Loucy (cell line): ENCODE measurements around the gene RANBP9.

Experiments used
- H2AFZ ChIP-seq: fragments of 200-600 bp; sonication (generic); 2 replicates; pipeline ENCODE4 v1.6.0; 2016; ENCODE audit warnings: antibody characterized with exemption, mild to moderate bottlenecking, low read length, moderate library complexity
- H3F3A ChIP-seq: fragments of 200-600 bp; 2 replicates; pipeline ENCODE4 v1.6.0; 2016; ENCODE audit warnings: antibody characterized with exemption, low read depth, mild to moderate bottlenecking
- H3K27me3 ChIP-seq: fragments of 200-600 bp; sonication (generic); 2 replicates; pipeline ENCODE4 v1.6.1; 2014; ENCODE audit warnings: low read length, mild to moderate bottlenecking; ENCODE audit not compliant: insufficient read depth, poor library complexity, severe bottlenecking
- H3K36me3 ChIP-seq: fragments of 200-600 bp; sonication (generic); 2 replicates; pipeline ENCODE4 v1.6.1; 2016; ENCODE audit warnings: low read length; ENCODE audit not compliant: insufficient read depth
- H3K4me1 ChIP-seq: fragments of 200-600 bp; sonication (generic); 2 replicates; pipeline ENCODE4 v1.5.1; 2014; ENCODE audit warnings: low read length, mild to moderate bottlenecking; ENCODE audit not compliant: insufficient read depth, poor library complexity, severe bottlenecking
- H3K4me2 ChIP-seq: fragments of 200-600 bp; sonication (generic); 2 replicates; pipeline ENCODE4 v1.6.0; 2014; ENCODE audit warnings: antibody characterized with exemption, low read length, low read depth, mild to moderate bottlenecking; ENCODE audit not compliant: poor library complexity, severe bottlenecking
- H3K4me3 ChIP-seq: fragments of 200-600 bp; sonication (generic); 2 replicates; pipeline ENCODE4 v1.5.1; 2014; ENCODE audit warnings: low read length, mild to moderate bottlenecking, mixed read lengths; ENCODE audit not compliant: poor library complexity, severe bottlenecking
- H3K79me2 ChIP-seq: fragments of 200-600 bp; sonication (generic); 2 replicates; pipeline ENCODE4 v1.6.1; 2014; ENCODE audit warnings: low read length; ENCODE audit not compliant: insufficient read depth
- H3K9ac ChIP-seq: fragments of 200-600 bp; sonication (generic); 2 replicates; pipeline ENCODE4 v1.6.0; 2014; ENCODE audit warnings: mild to moderate bottlenecking, low read depth, low read length, moderate library complexity; ENCODE audit not compliant: poor library complexity, severe bottlenecking
- H3K9me2 ChIP-seq: fragments of 200-600 bp; sonication (generic); replicated peaks from 2 replicates; pipeline ENCODE4 v1.6.1; 2016; ENCODE audit warnings: low read depth, low read length, mixed read lengths
- H3K9me3 ChIP-seq: fragments of 200-600 bp; sonication (generic); 2 replicates; pipeline ENCODE4 v1.6.1; 2014; ENCODE audit warnings: mild to moderate bottlenecking, antibody characterized with exemption, low read length, low read depth; ENCODE audit not compliant: insufficient read depth
- H4K20me1 ChIP-seq: fragments of 200-600 bp; sonication (generic); 2 replicates; pipeline ENCODE4 v1.6.0; 2014; ENCODE audit warnings: antibody characterized with exemption, low read length, mild to moderate bottlenecking; ENCODE audit not compliant: insufficient read depth, poor library complexity, severe bottlenecking
- EZH2phosphoT487 ChIP-seq: fragments of 200-600 bp; IDR thresholded peaks from 2 replicates; pipeline ENCODE4 v1.6.1; 2018; ENCODE audit warnings: antibody characterized with exemption, mild to moderate bottlenecking, moderate library complexity, borderline replicate concordance
- TF ChIP-seq, protein P1 (sequence below): fragments of 200-600 bp; sonication (generic); conservative IDR thresholded peaks from 2 replicates; pipeline ENCODE4 v1.5.1; 2014; ENCODE audit warnings: mild to moderate bottlenecking, antibody characterized with exemption, low read length

The RANBP9 gene

DNA sequence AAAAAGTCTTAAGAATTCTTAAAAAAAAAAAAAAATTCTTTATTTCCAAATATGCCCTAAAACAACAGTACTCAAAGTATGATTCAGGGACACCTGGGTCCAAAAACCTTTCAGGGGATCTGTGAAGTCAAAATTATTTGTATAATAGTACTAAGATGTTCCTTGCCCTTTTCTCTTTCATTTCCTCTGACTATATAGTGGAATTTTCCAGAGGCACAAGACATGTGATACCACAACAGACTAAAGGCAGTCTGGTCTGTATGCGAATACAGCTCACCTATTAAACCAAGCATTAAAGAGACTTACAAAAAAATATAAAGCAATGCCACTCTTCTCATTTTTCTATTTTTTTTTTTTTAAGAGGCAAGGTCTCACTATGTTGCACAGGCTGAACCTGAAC, 81.1 kb downstream of the RANBP9 start:
- no peaks in the 10 kb centered on the region for H3K27me3 ChIP-seq
- H2AFZ ChIP-seq = no peak overlapping the region
- H4K20me1 ChIP-seq = no peaks in the 10 kb centered on the region
- no peaks in the 10 kb centered on the region for H3F3A ChIP-seq
- no peaks in the 10 kb centered on the region for H3K79me2 ChIP-seq
- H3K9me3 ChIP-seq = no peaks in the 10 kb centered on the region
- H3K9ac ChIP-seq = no peak overlapping the region
- TF ChIP-seq, protein P1, sequence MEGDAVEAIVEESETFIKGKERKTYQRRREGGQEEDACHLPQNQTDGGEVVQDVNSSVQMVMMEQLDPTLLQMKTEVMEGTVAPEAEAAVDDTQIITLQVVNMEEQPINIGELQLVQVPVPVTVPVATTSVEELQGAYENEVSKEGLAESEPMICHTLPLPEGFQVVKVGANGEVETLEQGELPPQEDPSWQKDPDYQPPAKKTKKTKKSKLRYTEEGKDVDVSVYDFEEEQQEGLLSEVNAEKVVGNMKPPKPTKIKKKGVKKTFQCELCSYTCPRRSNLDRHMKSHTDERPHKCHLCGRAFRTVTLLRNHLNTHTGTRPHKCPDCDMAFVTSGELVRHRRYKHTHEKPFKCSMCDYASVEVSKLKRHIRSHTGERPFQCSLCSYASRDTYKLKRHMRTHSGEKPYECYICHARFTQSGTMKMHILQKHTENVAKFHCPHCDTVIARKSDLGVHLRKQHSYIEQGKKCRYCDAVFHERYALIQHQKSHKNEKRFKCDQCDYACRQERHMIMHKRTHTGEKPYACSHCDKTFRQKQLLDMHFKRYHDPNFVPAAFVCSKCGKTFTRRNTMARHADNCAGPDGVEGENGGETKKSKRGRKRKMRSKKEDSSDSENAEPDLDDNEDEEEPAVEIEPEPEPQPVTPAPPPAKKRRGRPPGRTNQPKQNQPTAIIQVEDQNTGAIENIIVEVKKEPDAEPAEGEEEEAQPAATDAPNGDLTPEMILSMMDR = no peak
- TF ChIP-seq EZH2phosphoT487 = no peak
- H3K36me3 ChIP-seq = peaks cover 76% of the 10 kb centered on the region
- no peaks in the 10 kb centered on the region for H3K4me1 ChIP-seq
- no peak overlapping the region for H3K4me2 ChIP-seq
- no peak overlapping the region for H3K4me3 ChIP-seq
- H3K9me2 ChIP-seq = no peaks in the 10 kb centered on the region

DNA sequence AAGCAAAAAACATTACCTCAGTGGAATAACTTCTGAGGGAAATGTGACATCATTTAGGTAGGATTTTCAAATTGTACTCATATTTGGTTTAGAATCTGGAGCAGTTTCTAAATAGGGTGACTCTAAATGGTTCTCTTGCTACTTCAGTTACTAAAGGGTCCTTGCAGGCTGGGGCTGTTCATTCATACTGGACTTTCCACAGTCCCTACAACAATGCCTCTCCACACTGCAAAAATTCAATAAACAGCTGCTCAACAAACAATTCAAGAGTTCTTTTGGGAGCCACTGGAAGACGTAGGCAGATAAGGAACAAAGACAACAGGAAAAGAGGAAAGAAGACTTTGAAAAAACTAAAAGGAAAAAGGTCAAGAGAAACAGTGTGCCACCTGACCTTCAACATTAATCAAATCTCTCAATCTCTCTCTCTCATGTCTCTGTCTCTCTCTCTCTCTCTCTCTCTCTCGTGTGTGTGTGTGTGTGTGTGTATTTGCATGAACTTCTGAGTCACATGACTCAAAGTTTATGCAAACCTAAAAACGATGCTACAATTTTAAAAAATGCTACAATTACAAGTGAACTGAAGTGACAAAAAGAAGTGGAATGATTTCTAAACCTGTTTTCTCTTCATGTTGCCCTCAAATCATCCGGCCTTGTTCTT, 82.0 kb downstream of the RANBP9 start:
- H3K4me3 ChIP-seq = no peak overlapping the region
- H3K9me3 ChIP-seq = no peaks in the 10 kb centered on the region
- no peak overlapping the region for H3K9ac ChIP-seq
- H3K4me1 ChIP-seq = no peaks in the 10 kb centered on the region
- no peaks in the 10 kb centered on the region for H3F3A ChIP-seq
- H4K20me1 ChIP-seq = no peaks in the 10 kb centered on the region
- no peak overlapping the region for H2AFZ ChIP-seq
- H3K36me3 ChIP-seq = peaks cover 78% of the 10 kb centered on the region
- TF ChIP-seq EZH2phosphoT487 = no peak
- TF ChIP-seq, protein P1 = no peak
- H3K4me2 ChIP-seq = no peak overlapping the region
- H3K27me3 ChIP-seq = no peaks in the 10 kb centered on the region
- no peaks in the 10 kb centered on the region for H3K79me2 ChIP-seq
- H3K9me2 ChIP-seq = no peaks in the 10 kb centered on the region

DNA sequence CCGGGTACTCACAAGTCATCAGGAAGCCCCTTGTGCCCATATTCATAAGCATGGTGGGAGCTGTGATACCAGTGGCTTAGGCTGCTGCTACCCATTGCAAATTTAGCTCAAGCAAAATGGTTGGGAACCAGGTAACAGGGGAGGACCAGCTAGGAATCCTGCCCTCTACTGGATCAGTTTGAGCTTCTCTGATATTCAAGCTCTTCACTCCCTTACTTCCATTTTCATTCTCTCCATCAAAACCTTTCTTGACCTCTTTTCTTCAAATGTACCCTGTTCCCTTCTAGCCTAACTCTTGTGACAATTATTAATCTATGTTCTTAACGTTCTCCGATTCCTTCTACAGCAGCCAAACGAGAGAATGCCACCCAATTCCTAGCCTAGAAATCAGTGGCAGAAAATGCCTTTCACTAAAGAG, 86.8 kb downstream of the RANBP9 start:
- no peaks in the 10 kb centered on the region for H3K9me2 ChIP-seq
- no peak overlapping the region for H3K4me2 ChIP-seq
- no peak for TF ChIP-seq EZH2phosphoT487
- TF ChIP-seq, protein P1 = peak; percentile 72
- no peaks in the 10 kb centered on the region; the same call in 1 of the 2 replicates for H3K79me2 ChIP-seq
- H3F3A ChIP-seq = no peaks in the 10 kb centered on the region
- no peak overlapping the region for H3K4me3 ChIP-seq
- no peaks in the 10 kb centered on the region for H3K27me3 ChIP-seq
- no peak overlapping the region for H3K9ac ChIP-seq
- H3K9me3 ChIP-seq = no peaks in the 10 kb centered on the region
- H3K36me3 ChIP-seq = peaks cover 91% of the 10 kb centered on the region
- no peaks in the 10 kb centered on the region for H4K20me1 ChIP-seq
- H2AFZ ChIP-seq = no peak overlapping the region
- H3K4me1 ChIP-seq = no peaks in the 10 kb centered on the region
